Measurements from ENCODE around the gene ITCH.

GRCh38 chr20:34445177-34446065, 82.3 kb downstream of the ITCH start:
- TF ChIP-seq POLR2AphosphoS5 (IDR thresholded peaks at IDR 0.05) (no peak), CTCF (IDR thresholded peaks at IDR 0.05) (no peak), EP300 (IDR thresholded peaks at IDR 0.05) (no peak)
